HG03354 (cell line): ENCODE data around the gene DST.
"Not testable (repeated sequence)": the region's sequence is repeated elsewhere in the genome, so short reads cannot be mapped to it uniquely, and the experiment has no call there.

Experiments used
- ATAC-seq: cut with Tn5 transposase; IDR thresholded peaks from one replicate; pipeline ENCODE4 v1.9.1; 2021; ENCODE audit warnings: mild to moderate bottlenecking; ENCODE audit not compliant: unreplicated experiment, poor library complexity, severe bottlenecking

Gene DST

GRCh38 chr6:56579155-56579851 lies 63.4 kb downstream of the DST start:
- ATAC-seq: no peak

GRCh38 chr6:56575736-56576135 lies 67.0 kb downstream of the DST start:
- ATAC-seq: no peak

GRCh38 chr6:56574292-56574691 lies 68.4 kb downstream of the DST start:
- no peak for ATAC-seq

- ATAC-seq: no peak
Observed at GRCh38 chr6:56573624-56574023, 69.1 kb downstream of the DST start.

- no peak for ATAC-seq
Observed at GRCh38 chr6:56572788-56573471, 69.8 kb downstream of the DST start.

- no peak for ATAC-seq
Observed at GRCh38 chr6:56571605-56572004, 71.1 kb downstream of the DST start.

- peak; percentile 95 for ATAC-seq
Observed at GRCh38 chr6:56570413-56571359, 72.0 kb downstream of the DST start.

GRCh38 chr6:56567501-56567900 lies 75.2 kb downstream of the DST start:
- no peak for ATAC-seq

GRCh38 chr6:56562730-56563129 lies 80.0 kb downstream of the DST start:
- not testable (repeated sequence) for ATAC-seq

GRCh38 chr6:56556751-56557540 lies 85.7 kb downstream of the DST start:
- no peak for ATAC-seq

GRCh38 chr6:56555438-56555872 lies 87.2 kb downstream of the DST start:
- no peak for ATAC-seq

GRCh38 chr6:56552187-56553130 lies 90.2 kb downstream of the DST start:
- ATAC-seq: no peak

GRCh38 chr6:56551409-56552120 lies 91.1 kb downstream of the DST start:
- no peak for ATAC-seq

- no peak for ATAC-seq
Observed at GRCh38 chr6:56550301-56550700, 92.4 kb downstream of the DST start.

GRCh38 chr6:56549014-56549413 lies 93.7 kb downstream of the DST start:
- ATAC-seq: no peak

- ATAC-seq: no peak
Observed at GRCh38 chr6:56547687-56548086, 95.0 kb downstream of the DST start.

- ATAC-seq: peak; percentile 96
Observed at GRCh38 chr6:56542364-56543331, 100.0 kb downstream of the DST start.
